ENCODE results near the gene KREMEN2. TPM values are rescaled to one million over a fixed set of nuclear protein-coding genes. Genes with fewer than 3 reads are reported as not detected.

The KREMEN2 gene
- total RNA-seq, 1 donor from 2014 or later, result 0.25 TPM

Small RNA genes within 50 kb of the gene (small RNA-seq; reads per million reads assigned to genes)
- not detected for gene LINC00514 (ENCODE audit: low replicate concordance)

Other genes with a start within 250 kb of the KREMEN2 start
- gene PRSS27, start 244.1 kb upstream of the KREMEN2 start, total RNA-seq, result 2.0 TPM
- gene SRRM2, start 211.6 kb upstream of the KREMEN2 start, total RNA-seq, result 81.6 TPM
- 70.8 TPM for gene ELOB, start 187.0 kb upstream of the KREMEN2 start, total RNA-seq
- 0.25 TPM for gene PRSS33, start 176.7 kb upstream of the KREMEN2 start, total RNA-seq
- not detected for gene PRSS41, start 165.8 kb upstream of the KREMEN2 start, total RNA-seq
- not detected for gene PRSS21, start 147.0 kb upstream of the KREMEN2 start, total RNA-seq
- 0.25 TPM for gene ZG16B, start 134.0 kb upstream of the KREMEN2 start, total RNA-seq
- gene PRSS22, start 106.1 kb upstream of the KREMEN2 start, total RNA-seq, result not detected
- gene FLYWCH2, start 81.1 kb upstream of the KREMEN2 start, total RNA-seq, result 28.3 TPM
- 19.4 TPM for gene FLYWCH1, start 52.3 kb upstream of the KREMEN2 start, total RNA-seq
- 14.8 TPM for gene PAQR4, start 5.1 kb downstream of the KREMEN2 start, total RNA-seq
- gene PKMYT1, start 16.2 kb downstream of the KREMEN2 start, total RNA-seq, result 1.7 TPM
- gene CLDN9, start 48.6 kb downstream of the KREMEN2 start, total RNA-seq, result not detected
- gene CLDN6, start 53.9 kb downstream of the KREMEN2 start, total RNA-seq, result 0.49 TPM
- gene TNFRSF12A, start 56.1 kb downstream of the KREMEN2 start, total RNA-seq, result 1.2 TPM
- gene HCFC1R1, start 59.7 kb downstream of the KREMEN2 start, total RNA-seq, result 8.1 TPM
- gene THOC6, start 59.8 kb downstream of the KREMEN2 start, total RNA-seq, result 3.9 TPM
- gene BICDL2, start 72.7 kb downstream of the KREMEN2 start, total RNA-seq, result not detected
- gene MMP25, start 82.3 kb downstream of the KREMEN2 start, total RNA-seq, result 0.49 TPM
- 2.2 TPM for gene IL32, start 101.4 kb downstream of the KREMEN2 start, total RNA-seq
- gene ZSCAN10, start 135.0 kb downstream of the KREMEN2 start, total RNA-seq, result 0.49 TPM
- gene ZNF205, start 148.3 kb downstream of the KREMEN2 start, total RNA-seq, result 14.5 TPM
- 12.3 TPM for gene ZNF213, start 170.8 kb downstream of the KREMEN2 start, total RNA-seq
- 0.98 TPM for gene OR1F1, start 223.9 kb downstream of the KREMEN2 start, total RNA-seq

Data from temporal lobe (tissue), 2 donors.